ENCODE results near the gene CISD1.
"Not testable (repeated sequence)": the region's sequence is repeated elsewhere in the genome, so short reads cannot be mapped to it uniquely, and the experiment has no call there.

CISD1 gene

GRCh38 chr10:58243801-58244200, 25.2 kb upstream of the CISD1 start:
- not testable (repeated sequence) for H3K4me3 ChIP-seq (ENCODE audit: low read depth, low read length)

GRCh38 chr10:58244242-58244641, 24.7 kb upstream of the CISD1 start:
- not testable (repeated sequence) for H3K27ac ChIP-seq (ENCODE audit: low read depth, low read length); H2AFZ ChIP-seq (ENCODE audit: low read length, unreplicated experiment); H3K36me3 ChIP-seq (ENCODE audit: insufficient read depth, low read length); H3K4me3 ChIP-seq (ENCODE audit: low read depth, low read length); H3K27me3 ChIP-seq (ENCODE audit: insufficient read depth, low read length)
- Histone ChIP-seq H3K79me2 (ENCODE audit: control insufficient read depth, insufficient read depth, low read length, unreplicated experiment) (peaks cover 19% of the 10 kb centered on the region), H3K4me1 (ENCODE audit: control insufficient read depth, insufficient read depth, low read length, unreplicated experiment) (peaks cover 25% of the 10 kb centered on the region)

More at GRCh38 chr10:58243801-58244200, 25.2 kb upstream of the CISD1 start:
- H3K27ac ChIP-seq (ENCODE audit: low read depth, low read length); H3K36me3 ChIP-seq (ENCODE audit: insufficient read depth, low read length); H3K27me3 ChIP-seq (ENCODE audit: insufficient read depth, low read length); H2AFZ ChIP-seq (ENCODE audit: low read length, unreplicated experiment): not testable (repeated sequence)
- peaks cover 29% of the 10 kb centered on the region for H3K4me1 ChIP-seq (ENCODE audit: control insufficient read depth, insufficient read depth, low read length, unreplicated experiment)
- peaks cover 23% of the 10 kb centered on the region for H3K79me2 ChIP-seq (ENCODE audit: control insufficient read depth, insufficient read depth, low read length, unreplicated experiment)

- not testable (repeated sequence) for H3K36me3 ChIP-seq (ENCODE audit: insufficient read depth, low read length); H3K27ac ChIP-seq (ENCODE audit: low read depth, low read length)
Measured at GRCh38 chr10:58244666-58245065, 24.3 kb upstream of the CISD1 start.

GRCh38 chr10:58253184-58253583, 15.8 kb upstream of the CISD1 start:
- no peaks in the 10 kb centered on the region for H3K4me1 ChIP-seq (ENCODE audit: control insufficient read depth, insufficient read depth, low read length, unreplicated experiment)
- no peaks in the 10 kb centered on the region for H3K27me3 ChIP-seq (ENCODE audit: insufficient read depth, low read length)
- no peak overlapping the region for H2AFZ ChIP-seq (ENCODE audit: low read length, unreplicated experiment)
- H3K27ac ChIP-seq (ENCODE audit: low read depth, low read length): no peak overlapping the region
- H3K79me2 ChIP-seq (ENCODE audit: control insufficient read depth, insufficient read depth, low read length, unreplicated experiment): no peaks in the 10 kb centered on the region
- 0 out of 2 replicates have a peak, but pooled peaks cover 5% of the 10 kb centered on the region for H3K36me3 ChIP-seq (ENCODE audit: insufficient read depth, low read length)
- H3K4me3 ChIP-seq (ENCODE audit: low read depth, low read length): no peak overlapping the region

More at GRCh38 chr10:58244666-58245065, 24.3 kb upstream of the CISD1 start:
- Histone ChIP-seq H3K79me2 (ENCODE audit: control insufficient read depth, insufficient read depth, low read length, unreplicated experiment) (peaks cover 15% of the 10 kb centered on the region), H3K4me1 (ENCODE audit: control insufficient read depth, insufficient read depth, low read length, unreplicated experiment) (peaks cover 21% of the 10 kb centered on the region)
- H3K4me3 ChIP-seq (ENCODE audit: low read depth, low read length); H2AFZ ChIP-seq (ENCODE audit: low read length, unreplicated experiment); H3K27me3 ChIP-seq (ENCODE audit: insufficient read depth, low read length): not testable (repeated sequence)

- Histone ChIP-seq H3K79me2 (ENCODE audit: control insufficient read depth, insufficient read depth, low read length, unreplicated experiment) (peaks cover 6% of the 10 kb centered on the region), H3K27ac (ENCODE audit: low read depth, low read length) (no peak overlapping the region), H2AFZ (ENCODE audit: low read length, unreplicated experiment) (no peak overlapping the region), H3K36me3 (ENCODE audit: insufficient read depth, low read length) (0 out of 2 replicates have a peak, but pooled peaks cover 5% of the 10 kb centered on the region), H3K27me3 (ENCODE audit: insufficient read depth, low read length) (no peaks in the 10 kb centered on the region), H3K4me3 (ENCODE audit: low read depth, low read length) (no peak overlapping the region), H3K4me1 (ENCODE audit: control insufficient read depth, insufficient read depth, low read length, unreplicated experiment) (no peaks in the 10 kb centered on the region)
Measured at GRCh38 chr10:58254644-58255043, 14.3 kb upstream of the CISD1 start.

- H3K79me2 ChIP-seq (ENCODE audit: control insufficient read depth, insufficient read depth, low read length, unreplicated experiment): peaks cover 19% of the 10 kb centered on the region
Measured at GRCh38 chr10:58256013-58256780, 12.8 kb upstream of the CISD1 start.

GRCh38 chr10:58258977-58259692, 9.8 kb upstream of the CISD1 start:
- H2AFZ ChIP-seq (ENCODE audit: low read length, unreplicated experiment): no peak overlapping the region
- 0 out of 2 replicates have a peak, but pooled peaks cover 5% of the 10 kb centered on the region for H3K36me3 ChIP-seq (ENCODE audit: insufficient read depth, low read length)
- peaks cover 37% of the 10 kb centered on the region for H3K79me2 ChIP-seq (ENCODE audit: control insufficient read depth, insufficient read depth, low read length, unreplicated experiment)
- H3K4me3 ChIP-seq (ENCODE audit: low read depth, low read length): no peak overlapping the region
- H3K27me3 ChIP-seq (ENCODE audit: insufficient read depth, low read length): no peaks in the 10 kb centered on the region
- H3K27ac ChIP-seq (ENCODE audit: low read depth, low read length): no peak overlapping the region
- no peaks in the 10 kb centered on the region for H3K4me1 ChIP-seq (ENCODE audit: control insufficient read depth, insufficient read depth, low read length, unreplicated experiment)

More at GRCh38 chr10:58256013-58256780, 12.8 kb upstream of the CISD1 start:
- not testable (repeated sequence) for H2AFZ ChIP-seq (ENCODE audit: low read length, unreplicated experiment); H3K27me3 ChIP-seq (ENCODE audit: insufficient read depth, low read length); H3K4me1 ChIP-seq (ENCODE audit: control insufficient read depth, insufficient read depth, low read length, unreplicated experiment); H3K27ac ChIP-seq (ENCODE audit: low read depth, low read length); H3K36me3 ChIP-seq (ENCODE audit: insufficient read depth, low read length); H3K4me3 ChIP-seq (ENCODE audit: low read depth, low read length)

GRCh38 chr10:58260334-58260733, 8.6 kb upstream of the CISD1 start:
- Histone ChIP-seq H3K36me3 (ENCODE audit: insufficient read depth, low read length) (0 out of 2 replicates have a peak, but pooled peaks cover 4% of the 10 kb centered on the region), H3K27me3 (ENCODE audit: insufficient read depth, low read length) (no peaks in the 10 kb centered on the region), H3K79me2 (ENCODE audit: control insufficient read depth, insufficient read depth, low read length, unreplicated experiment) (peaks cover 49% of the 10 kb centered on the region), H3K4me1 (ENCODE audit: control insufficient read depth, insufficient read depth, low read length, unreplicated experiment) (peaks cover 7% of the 10 kb centered on the region), H3K4me3 (ENCODE audit: low read depth, low read length) (no peak overlapping the region), H2AFZ (ENCODE audit: low read length, unreplicated experiment) (no peak overlapping the region), H3K27ac (ENCODE audit: low read depth, low read length) (no peak overlapping the region)

GRCh38 chr10:58262766-58263165, 6.2 kb upstream of the CISD1 start:
- peaks cover 11% of the 10 kb centered on the region for H3K4me1 ChIP-seq (ENCODE audit: control insufficient read depth, insufficient read depth, low read length, unreplicated experiment)
- no peak overlapping the region for H2AFZ ChIP-seq (ENCODE audit: low read length, unreplicated experiment)
- no peak overlapping the region for H3K4me3 ChIP-seq (ENCODE audit: low read depth, low read length)
- H3K79me2 ChIP-seq (ENCODE audit: control insufficient read depth, insufficient read depth, low read length, unreplicated experiment): peaks cover 69% of the 10 kb centered on the region
- H3K27ac ChIP-seq (ENCODE audit: low read depth, low read length): no peak overlapping the region
- H3K27me3 ChIP-seq (ENCODE audit: insufficient read depth, low read length): no peaks in the 10 kb centered on the region
- H3K36me3 ChIP-seq (ENCODE audit: insufficient read depth, low read length): no peaks in the 10 kb centered on the region

- no peaks in the 10 kb centered on the region for H3K27me3 ChIP-seq (ENCODE audit: insufficient read depth, low read length)
- H3K27ac ChIP-seq (ENCODE audit: low read depth, low read length): peak overlapping the region; percentile 93; the same call in 1 of the 2 replicates
- H3K36me3 ChIP-seq (ENCODE audit: insufficient read depth, low read length): no peaks in the 10 kb centered on the region
- H3K79me2 ChIP-seq (ENCODE audit: control insufficient read depth, insufficient read depth, low read length, unreplicated experiment): peaks cover 62% of the 10 kb centered on the region
- peaks cover 11% of the 10 kb centered on the region for H3K4me1 ChIP-seq (ENCODE audit: control insufficient read depth, insufficient read depth, low read length, unreplicated experiment)
- no peak overlapping the region for H2AFZ ChIP-seq (ENCODE audit: low read length, unreplicated experiment)
- H3K4me3 ChIP-seq (ENCODE audit: low read depth, low read length): peak overlapping the region; percentile 90
Measured at GRCh38 chr10:58264780-58265179, 4.2 kb upstream of the CISD1 start.

Data from ACC112 (cell line).